GM06990 (cell line): ENCODE data around the gene CTNNA3.

ENCODE experiments used
- DNase-seq: peaks from one replicate; pipeline ENCODE4 v3.0.0-alpha.2; 2011; ENCODE audit not compliant: insufficient read length; ENCODE audit errors: extremely low read depth
- H3K27me3 ChIP-seq: replicated peaks from 2 replicates; pipeline ENCODE4 v1.6.0; 2011; ENCODE audit warnings: low read length; ENCODE audit not compliant: control insufficient read depth, insufficient read depth
- H3K36me3 ChIP-seq: 2 replicates; pipeline ENCODE4 v1.5.1; 2011; ENCODE audit warnings: low read length; ENCODE audit not compliant: control insufficient read depth, insufficient read depth
- H3K4me3 ChIP-seq: replicated peaks from 2 replicates; pipeline ENCODE4 v1.5.1; 2011; ENCODE audit warnings: low read depth, mild to moderate bottlenecking, control low read depth, low read length
- CTCF ChIP-seq: IDR thresholded peaks from 2 replicates; pipeline ENCODE4 v1.5.1; 2011; ENCODE audit warnings: low read length, control low read depth, mild to moderate bottlenecking, inconsistent platforms; ENCODE audit not compliant: insufficient read depth, poor library complexity, severe bottlenecking

CTNNA3 gene

GRCh38 chr10:67011480-67011879, 684.5 kb downstream of the CTNNA3 start:
- TF ChIP-seq CTCF, result no peak
- H3K36me3 ChIP-seq, result no peaks in the 10 kb centered on the region
- no peak overlapping the region for H3K4me3 ChIP-seq
- no peaks in the 10 kb centered on the region for H3K27me3 ChIP-seq
- no peak for DNase-seq

GRCh38 chr10:67005981-67006380, 690.0 kb downstream of the CTNNA3 start:
- no peaks in the 10 kb centered on the region for H3K36me3 ChIP-seq
- no peak for TF ChIP-seq CTCF
- no peaks in the 10 kb centered on the region for H3K27me3 ChIP-seq
- no peak for DNase-seq
- H3K4me3 ChIP-seq, result no peak overlapping the region

- DNase-seq, result no peak
- Histone ChIP-seq H3K27me3 (no peaks in the 10 kb centered on the region), H3K36me3 (no peaks in the 10 kb centered on the region), H3K4me3 (no peak overlapping the region)
- no peak for TF ChIP-seq CTCF
These were observed 691.3 kb downstream of the CTNNA3 start for GRCh38 chr10:67004690-67005089.

- Histone ChIP-seq H3K4me3 (no peak overlapping the region), H3K36me3 (no peaks in the 10 kb centered on the region), H3K27me3 (no peaks in the 10 kb centered on the region)
- no peak for TF ChIP-seq CTCF
- no peak for DNase-seq
These were observed 696.0 kb downstream of the CTNNA3 start for GRCh38 chr10:66999762-67000545.

- DNase-seq, result no peak
These were observed 699.0 kb downstream of the CTNNA3 start for GRCh38 chr10:66996996-66997395.

More at GRCh38 chr10:66996996-66997395, 699.0 kb downstream of the CTNNA3 start:
- Histone ChIP-seq H3K36me3 (no peaks in the 10 kb centered on the region), H3K4me3 (no peak overlapping the region), H3K27me3 (no peaks in the 10 kb centered on the region)
- TF ChIP-seq CTCF, result no peak
